C4-2B (cell line): ENCODE measurements around the gene CAMTA1.

Source experiments
- H3K27ac ChIP-seq: fragments of 450-650 bp; 2 replicates; pipeline ENCODE4 v1.5.1; 2017
- ZFX ChIP-seq: fragments of 450-650 bp; IDR thresholded peaks from 2 replicates; pipeline ENCODE4 v1.6.1; 2017
- TF ChIP-seq, protein P1 (sequence below): fragments of 450-650 bp; conservative IDR thresholded peaks from 2 replicates; pipeline ENCODE4 v1.5.1; 2017; ENCODE audit warnings: mild to moderate bottlenecking

CAMTA1 gene

DNA sequence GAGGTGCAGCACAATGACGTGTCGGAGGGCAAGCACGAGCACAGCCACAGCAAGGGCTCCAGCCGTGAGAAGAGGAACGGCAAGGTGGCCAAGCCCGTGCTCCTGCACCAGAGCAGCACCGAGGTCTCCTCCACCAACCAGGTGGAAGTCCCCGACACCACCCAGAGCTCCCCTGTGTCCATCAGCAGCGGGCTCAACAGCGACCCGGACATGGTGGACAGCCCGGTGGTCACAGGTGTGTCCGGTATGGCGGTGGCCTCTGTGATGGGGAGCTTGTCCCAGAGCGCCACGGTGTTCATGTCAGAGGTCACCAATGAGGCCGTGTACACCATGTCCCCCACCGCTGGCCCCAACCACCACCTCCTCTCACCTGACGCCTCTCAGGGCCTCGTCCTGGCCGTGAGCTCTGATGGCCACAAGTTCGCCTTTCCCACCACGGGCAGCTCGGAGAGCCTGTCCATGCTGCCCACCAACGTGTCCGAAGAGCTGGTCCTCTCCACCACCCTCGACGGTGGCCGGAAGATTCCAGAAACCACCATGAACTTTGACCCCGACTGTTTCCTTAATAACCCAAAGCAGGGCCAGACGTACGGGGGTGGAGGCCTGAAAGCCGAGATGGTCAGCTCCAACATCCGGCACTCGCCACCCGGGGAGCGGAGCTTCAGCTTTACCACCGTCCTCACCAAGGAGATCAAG is 878.3 kb downstream of the CAMTA1 start:
- no peak for TF ChIP-seq ZFX
- TF ChIP-seq, protein P1, sequence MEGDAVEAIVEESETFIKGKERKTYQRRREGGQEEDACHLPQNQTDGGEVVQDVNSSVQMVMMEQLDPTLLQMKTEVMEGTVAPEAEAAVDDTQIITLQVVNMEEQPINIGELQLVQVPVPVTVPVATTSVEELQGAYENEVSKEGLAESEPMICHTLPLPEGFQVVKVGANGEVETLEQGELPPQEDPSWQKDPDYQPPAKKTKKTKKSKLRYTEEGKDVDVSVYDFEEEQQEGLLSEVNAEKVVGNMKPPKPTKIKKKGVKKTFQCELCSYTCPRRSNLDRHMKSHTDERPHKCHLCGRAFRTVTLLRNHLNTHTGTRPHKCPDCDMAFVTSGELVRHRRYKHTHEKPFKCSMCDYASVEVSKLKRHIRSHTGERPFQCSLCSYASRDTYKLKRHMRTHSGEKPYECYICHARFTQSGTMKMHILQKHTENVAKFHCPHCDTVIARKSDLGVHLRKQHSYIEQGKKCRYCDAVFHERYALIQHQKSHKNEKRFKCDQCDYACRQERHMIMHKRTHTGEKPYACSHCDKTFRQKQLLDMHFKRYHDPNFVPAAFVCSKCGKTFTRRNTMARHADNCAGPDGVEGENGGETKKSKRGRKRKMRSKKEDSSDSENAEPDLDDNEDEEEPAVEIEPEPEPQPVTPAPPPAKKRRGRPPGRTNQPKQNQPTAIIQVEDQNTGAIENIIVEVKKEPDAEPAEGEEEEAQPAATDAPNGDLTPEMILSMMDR = no peak

DNA sequence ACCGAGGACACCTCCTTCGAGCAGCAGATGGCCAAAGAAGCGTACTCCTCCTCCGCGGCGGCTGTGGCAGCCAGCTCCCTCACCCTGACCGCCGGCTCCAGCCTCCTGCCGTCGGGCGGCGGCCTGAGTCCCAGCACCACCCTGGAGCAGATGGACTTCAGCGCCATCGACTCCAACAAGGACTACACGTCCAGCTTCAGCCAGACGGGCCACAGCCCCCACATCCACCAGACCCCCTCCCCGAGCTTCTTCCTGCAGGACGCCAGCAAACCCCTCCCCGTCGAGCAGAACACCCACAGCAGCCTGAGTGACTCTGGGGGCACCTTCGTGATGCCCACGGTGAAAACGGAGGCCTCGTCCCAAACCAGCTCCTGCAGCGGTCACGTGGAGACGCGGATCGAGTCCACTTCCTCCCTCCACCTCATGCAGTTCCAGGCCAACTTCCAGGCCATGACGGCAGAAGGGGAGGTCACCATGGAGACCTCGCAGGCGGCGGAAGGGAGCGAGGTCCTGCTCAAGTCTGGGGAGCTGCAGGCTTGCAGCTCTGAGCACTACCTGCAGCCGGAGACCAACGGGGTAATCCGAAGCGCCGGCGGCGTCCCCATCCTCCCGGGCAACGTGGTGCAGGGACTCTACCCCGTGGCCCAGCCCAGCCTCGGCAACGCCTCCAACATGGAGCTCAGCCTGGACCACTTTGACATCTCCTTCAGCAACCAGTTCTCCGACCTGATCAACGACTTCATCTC is 879.1 kb downstream of the CAMTA1 start:
- H3K27ac ChIP-seq = no peak overlapping the region
- TF ChIP-seq, protein P1 = no peak
- no peak for TF ChIP-seq ZFX

More for the DNA sequence above, 878.3 kb downstream of the CAMTA1 start:
- no peak overlapping the region for H3K27ac ChIP-seq

DNA sequence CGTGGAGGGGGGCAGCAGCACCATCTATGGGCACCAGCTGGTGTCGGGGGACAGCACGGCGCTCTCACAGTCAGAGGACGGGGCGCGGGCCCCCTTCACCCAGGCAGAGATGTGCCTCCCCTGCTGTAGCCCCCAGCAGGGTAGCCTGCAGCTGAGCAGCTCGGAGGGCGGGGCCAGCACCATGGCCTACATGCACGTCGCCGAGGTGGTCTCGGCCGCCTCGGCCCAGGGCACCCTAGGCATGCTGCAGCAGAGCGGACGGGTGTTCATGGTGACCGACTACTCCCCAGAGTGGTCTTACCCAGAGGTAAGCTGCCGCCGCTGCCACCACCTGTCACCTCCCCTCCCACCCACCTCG is 879.6 kb downstream of the CAMTA1 start:
- no peak overlapping the region for H3K27ac ChIP-seq
- TF ChIP-seq, protein P1 = no peak
- no peak for TF ChIP-seq ZFX

DNA sequence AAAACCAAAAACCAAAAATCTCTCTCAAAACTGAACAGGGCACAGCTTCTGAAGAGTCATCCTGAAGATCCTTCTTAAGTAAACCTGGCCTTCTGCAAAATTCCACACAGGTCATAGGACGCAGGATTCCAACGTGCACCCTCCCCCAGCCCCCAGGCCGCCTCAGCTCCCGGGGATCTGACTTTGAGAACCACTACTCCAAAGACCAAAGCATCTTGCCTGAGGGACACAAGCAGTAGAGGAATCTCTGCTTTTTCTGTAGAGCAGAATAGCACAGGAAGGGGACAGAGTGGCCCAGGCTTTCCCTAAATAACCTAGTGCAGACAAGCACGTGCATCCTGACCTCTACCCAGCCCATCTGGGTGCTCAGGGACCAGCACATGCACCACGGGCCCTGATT is 881.0 kb downstream of the CAMTA1 start:
- TF ChIP-seq, protein P1 = no peak
- no peak for TF ChIP-seq ZFX
- H3K27ac ChIP-seq = no peak overlapping the region

DNA sequence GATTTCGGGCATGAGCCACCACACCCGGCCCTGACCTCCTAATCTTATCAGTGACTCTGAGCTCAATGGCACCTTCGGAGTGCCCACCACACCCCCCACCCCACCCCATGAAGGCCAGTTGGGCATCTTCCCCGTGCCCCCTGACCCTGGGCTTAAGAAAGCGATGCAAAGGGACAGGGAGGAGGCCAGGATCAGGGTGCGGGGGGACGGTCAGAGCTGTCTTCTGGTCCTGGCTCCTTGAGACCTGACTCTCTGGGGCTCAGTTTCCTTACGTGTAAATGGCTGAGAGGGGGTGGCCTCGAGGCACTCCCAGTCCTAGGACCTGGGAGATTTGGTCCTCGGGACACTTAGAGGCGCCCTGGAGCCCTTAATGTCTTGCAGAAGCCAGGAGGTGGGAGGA is 881.9 kb downstream of the CAMTA1 start:
- H3K27ac ChIP-seq = no peak overlapping the region

DNA sequence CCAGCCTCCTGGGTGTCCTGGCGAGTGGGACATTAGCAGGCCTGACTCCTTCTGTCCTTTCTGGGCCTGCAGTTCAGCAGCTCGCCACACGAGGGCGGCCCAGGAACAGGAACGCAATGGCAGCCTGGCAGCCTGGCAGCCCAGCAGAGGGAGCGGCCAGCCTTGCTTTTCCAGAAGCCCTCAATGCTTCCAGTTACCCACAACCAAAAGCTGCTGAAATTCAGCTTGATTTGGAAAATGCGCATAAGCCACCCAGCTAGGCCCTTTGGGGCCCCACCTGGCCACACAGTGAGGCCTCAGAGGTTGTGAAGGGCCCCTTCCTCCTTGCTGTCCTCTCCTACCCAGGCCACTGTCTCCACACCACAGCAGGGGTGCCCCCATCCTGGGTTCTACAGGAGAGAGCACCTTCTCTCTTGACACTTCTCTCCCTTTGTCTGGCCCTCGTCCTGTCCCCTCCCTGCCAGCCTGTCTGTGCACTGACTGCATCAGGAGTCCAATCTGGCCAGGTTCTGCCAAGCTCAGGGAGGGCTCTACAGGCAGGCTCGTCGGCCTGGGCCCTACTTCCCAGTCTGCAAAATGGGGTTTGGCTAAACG is 882.5 kb downstream of the CAMTA1 start:
- no peak for TF ChIP-seq ZFX
- TF ChIP-seq, protein P1 = peak; percentile 99
- H3K27ac ChIP-seq = no peak overlapping the region

More for the DNA sequence above, 881.9 kb downstream of the CAMTA1 start:
- TF ChIP-seq ZFX = no peak
- TF ChIP-seq, protein P1 = no peak
